Measurements from ENCODE around the gene HOXD12. TPM values are rescaled to one million over a fixed set of nuclear protein-coding genes. Genes with fewer than 3 reads are reported as not detected.

The HOXD12 gene
- polyA plus RNA-seq, 1 donor (not counting 4 experiments of a cell fraction or from before 2014, with no cell fraction given): not detected

- peak; percentile 36 for TF ChIP-seq EZH2 (IDR thresholded peaks at IDR 0.05; ENCODE audit: low read length)
- no peak for TF ChIP-seq CTCF (optimal IDR thresholded peaks at IDR 0.05 in 1 of 3, IDR thresholded peaks at IDR 0.05 in 1 of 3, conservative IDR thresholded peaks at IDR 0.05 in 1 of 3; ENCODE audit: extremely low read depth in 1 of 3, insufficient read depth in 2 of 3, low read length in 3 of 3)
- Histone ChIP-seq H3K4me2 (ENCODE audit: control insufficient read depth, extremely low read depth, insufficient read depth, low read depth, low read length) (no peak overlapping the region), H3K4me1 (ENCODE audit: control insufficient read depth, extremely low read depth, insufficient read depth, low read length) (no peaks in the 10 kb centered on the region), H3K27ac (ENCODE audit: control insufficient read depth, insufficient read depth, low read length) (no peak overlapping the region), H3K9me1 (ENCODE audit: control insufficient read depth, extremely low read depth, insufficient read depth, low read length) (no peaks in the 10 kb centered on the region), H3K36me3 (ENCODE audit: control insufficient read depth in 2 of 2, extremely low read depth in 1 of 2, insufficient read depth in 2 of 2, low read length in 2 of 2) (no peaks in the 10 kb centered on the region), H3K9me3 (ENCODE audit: control insufficient read depth, low read depth, low read length) (no peaks in the 10 kb centered on the region), H4K20me1 (ENCODE audit: control insufficient read depth, extremely low read depth, insufficient read depth, low read length) (no peaks in the 10 kb centered on the region), H3K9ac (ENCODE audit: control insufficient read depth, extremely low read depth, insufficient read depth, low read length) (no peak overlapping the region), H3K79me2 (ENCODE audit: control insufficient read depth, insufficient read depth, low read length) (no peaks in the 10 kb centered on the region), H3K27me3 (ENCODE audit: control insufficient read depth, extremely low read depth, insufficient read depth, low read length) (peaks cover 94% of the 10 kb centered on the region), H2AFZ (ENCODE audit: control insufficient read depth, low read length) (no peak overlapping the region), H3K4me3 (ENCODE audit: control insufficient read depth in 2 of 3, extremely low read depth in 1 of 3, insufficient read depth in 2 of 3, low read depth in 1 of 3, low read length in 3 of 3) (no peak overlapping the region)
- DNase-seq (ENCODE audit: low read depth, low spot score): no peak
- dilution Hi-C loops (cut with MboI; ENCODE audit: extremely low pct_ligation_motif_present, low sequenced_read_pairs): no loop called here
- no peak for FAIRE-seq
These were observed 33.8 kb downstream of the HOXD12 start for GRCh38 chr2:176133389-176133788.

GRCh38 chr2:176134035-176134434, 34.4 kb downstream of the HOXD12 start:
- Histone ChIP-seq H3K79me2 (ENCODE audit: control insufficient read depth, insufficient read depth, low read length) (no peaks in the 10 kb centered on the region), H3K36me3 (ENCODE audit: control insufficient read depth in 2 of 2, extremely low read depth in 1 of 2, insufficient read depth in 2 of 2, low read length in 2 of 2) (no peaks in the 10 kb centered on the region), H3K4me2 (ENCODE audit: control insufficient read depth, extremely low read depth, insufficient read depth, low read depth, low read length) (no peak overlapping the region), H3K27me3 (ENCODE audit: control insufficient read depth, extremely low read depth, insufficient read depth, low read length) (peaks cover 94% of the 10 kb centered on the region), H3K9me3 (ENCODE audit: control insufficient read depth, low read depth, low read length) (peaks cover 4% of the 10 kb centered on the region), H3K9ac (ENCODE audit: control insufficient read depth, extremely low read depth, insufficient read depth, low read length) (no peak overlapping the region), H2AFZ (ENCODE audit: control insufficient read depth, low read length) (no peak overlapping the region), H3K9me1 (ENCODE audit: control insufficient read depth, extremely low read depth, insufficient read depth, low read length) (no peaks in the 10 kb centered on the region), H3K4me3 (ENCODE audit: control insufficient read depth in 2 of 3, extremely low read depth in 1 of 3, insufficient read depth in 2 of 3, low read depth in 1 of 3, low read length in 3 of 3) (no peak overlapping the region), H3K4me1 (ENCODE audit: control insufficient read depth, extremely low read depth, insufficient read depth, low read length) (no peaks in the 10 kb centered on the region), H4K20me1 (ENCODE audit: control insufficient read depth, extremely low read depth, insufficient read depth, low read length) (no peaks in the 10 kb centered on the region), H3K27ac (ENCODE audit: control insufficient read depth, insufficient read depth, low read length) (no peak overlapping the region)
- dilution Hi-C loops (cut with MboI; ENCODE audit: extremely low pct_ligation_motif_present, low sequenced_read_pairs): no loop called here
- FAIRE-seq (no peak), DNase-seq (ENCODE audit: low read depth, low spot score) (no peak)
- TF ChIP-seq CTCF (optimal IDR thresholded peaks at IDR 0.05 in 1 of 3, IDR thresholded peaks at IDR 0.05 in 1 of 3, conservative IDR thresholded peaks at IDR 0.05 in 1 of 3; ENCODE audit: extremely low read depth in 1 of 3, insufficient read depth in 2 of 3, low read length in 3 of 3) (no peak), EZH2 (IDR thresholded peaks at IDR 0.05; ENCODE audit: low read length) (no peak)

Data from keratinocyte (primary cell).